Esophagus (tissue), 2 donors: ENCODE results near the gene PRX. TPM values are rescaled to one million over a fixed set of nuclear protein-coding genes. Genes with fewer than 3 reads are reported as not detected.

Experiments used
- H3K27ac ChIP-seq, 2 donors: one replicate each; pipeline ENCODE4 v1.5.1; 2013; ENCODE audit warnings: low read depth in 2 of 2, mild to moderate bottlenecking in 2 of 2, inconsistent platforms in 1 of 2, low read length in 1 of 2, moderate library complexity in 1 of 2
- H3K27me3 ChIP-seq, 2 donors: one replicate each; pipeline ENCODE4 v1.6.1; 2013; ENCODE audit warnings: low read length in 2 of 2, control low read depth in 1 of 2, mild to moderate bottlenecking in 1 of 2; ENCODE audit not compliant: insufficient read depth in 2 of 2, control insufficient read depth in 1 of 2
- H3K36me3 ChIP-seq, 2 donors: one replicate each; pipeline ENCODE4 v1.6.1; 2013; ENCODE audit warnings: low read length in 1 of 2; ENCODE audit not compliant: control insufficient read depth in 2 of 2, insufficient read depth in 2 of 2
- H3K4me1 ChIP-seq, 2 donors: one replicate each; pipeline ENCODE4 v1.6.1; 2013; ENCODE audit warnings: low read length in 1 of 2; ENCODE audit not compliant: control insufficient read depth in 2 of 2, insufficient read depth in 2 of 2
- H3K4me3 ChIP-seq, 2 donors: one replicate each; pipeline ENCODE4 v1.5.1; 2013; ENCODE audit warnings: low read length in 2 of 2, mild to moderate bottlenecking in 2 of 2, low read depth in 1 of 2, moderate library complexity in 1 of 2
- H3K9me3 ChIP-seq, 2 donors: one replicate each; pipeline ENCODE4 v1.6.1; 2013; ENCODE audit warnings: mild to moderate bottlenecking in 2 of 2, low read depth in 1 of 2, low read length in 1 of 2, moderate library complexity in 1 of 2; ENCODE audit not compliant: control insufficient read depth in 2 of 2, insufficient read depth in 1 of 2
- WGBS, 2 donors: extraction: QIAGEN DNeasy Blood & Tissue Kit; methylation state at CpG; one replicate each; pipeline ENCODE4 v1.1.7; 2013; 5-methylcytosine and 5-hydroxymethylcytosine counted together
- polyA plus RNA-seq, 2 donors: library from polyadenylated mRNA; stranded (reverse); fragments of 200-250 nt; gene quantifications; one replicate each; pipeline ENCODE4 v1.2.3, GENCODE V29; 2013
- donor health status: healthy with polysubstance abuse.
- donor health status: Bipolar disorder and iron deficiency.

Gene PRX
- polyA plus RNA-seq, 2 donors: 1.0 to 1.1 TPM

DNA sequence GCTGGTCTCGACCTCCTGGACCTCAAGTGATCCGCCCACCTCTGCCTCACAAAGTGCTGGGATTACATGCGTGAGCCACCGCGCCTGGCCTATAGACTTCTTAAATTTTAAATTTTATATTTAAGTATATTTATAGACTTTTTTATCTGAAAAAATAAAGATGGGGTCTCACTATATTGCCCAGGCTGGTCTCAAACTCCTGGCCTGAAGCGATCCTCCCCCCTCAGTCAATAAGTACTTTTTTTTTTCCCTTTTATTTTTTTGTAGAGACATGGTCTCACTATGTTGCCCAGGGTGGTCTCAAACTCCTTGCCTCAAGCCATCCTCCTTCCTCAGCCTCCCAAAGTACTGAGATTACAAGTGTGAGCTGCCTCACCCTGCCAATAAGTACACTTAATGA is 10.8 kb upstream of the PRX start:
- Histone ChIP-seq H3K27ac (no peak overlapping the region), H3K9me3 (no peaks in the 10 kb centered on the region), H3K4me1 (peaks cover 3 to 11% of the 10 kb centered on the region in 2 donors), H3K27me3 (no peaks in the 10 kb centered on the region), H3K4me3 (peak overlapping the region in 1 of 2 donors; percentile 88), H3K36me3 (peaks cover 0 to 11% of the 10 kb centered on the region in 2 donors)
- WGBS, 2 donors: 93 to 95% methylated on average over 6 of the region's 6 CpGs

DNA sequence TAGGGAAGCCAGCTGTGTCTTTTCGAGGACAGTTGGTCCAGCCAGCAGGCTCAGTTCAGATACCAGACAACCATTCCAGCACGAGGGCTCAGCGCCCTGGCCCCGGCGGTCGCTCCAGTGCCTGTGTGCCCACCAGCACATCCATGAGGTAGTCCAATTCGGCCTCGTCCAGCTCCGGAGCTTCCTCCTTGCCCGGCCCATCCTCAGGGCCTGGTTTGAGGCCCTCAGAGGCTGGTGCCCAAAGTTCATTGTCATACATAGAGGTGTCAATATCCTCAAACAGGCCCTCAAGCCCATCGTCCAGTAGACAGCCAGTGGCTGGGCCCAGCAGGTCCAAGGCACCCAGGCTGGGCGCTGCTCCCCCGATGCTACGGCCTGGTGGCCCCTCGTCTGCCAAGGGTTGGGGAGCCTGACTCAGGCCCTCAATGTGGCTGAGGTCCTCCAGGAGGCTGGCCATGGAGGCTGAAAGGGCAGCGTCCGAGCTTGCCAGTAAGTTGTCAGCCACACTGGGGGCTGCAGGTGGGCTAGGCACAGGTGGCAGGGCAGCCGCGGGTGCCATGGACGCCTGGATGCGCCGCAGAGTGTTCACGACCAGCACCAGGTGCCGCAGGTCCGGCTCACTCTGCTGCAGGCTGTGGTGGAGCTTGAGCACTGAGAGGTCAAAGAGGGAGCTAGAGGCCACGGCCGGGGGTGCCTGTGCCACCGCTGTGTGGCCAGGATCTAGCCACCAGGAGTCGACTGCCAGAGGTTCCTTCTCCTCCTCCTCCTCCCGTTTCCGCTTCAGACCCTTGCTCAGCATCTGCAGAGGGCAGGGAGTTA is 9.8 kb upstream of the PRX start:
- peaks cover 3 to 9% of the 10 kb centered on the region in 2 donors for H3K4me1 ChIP-seq
- no peaks in the 10 kb centered on the region for H3K9me3 ChIP-seq
- H3K4me3 ChIP-seq: no peak overlapping the region
- peak overlapping the region; percentile 35 to 78 for H3K27ac ChIP-seq
- peaks cover 0 to 11% of the 10 kb centered on the region in 2 donors for H3K36me3 ChIP-seq
- 86 to 87% methylated on average over 31 of the region's 31 CpGs for WGBS, 2 donors
- H3K27me3 ChIP-seq: no peaks in the 10 kb centered on the region

DNA sequence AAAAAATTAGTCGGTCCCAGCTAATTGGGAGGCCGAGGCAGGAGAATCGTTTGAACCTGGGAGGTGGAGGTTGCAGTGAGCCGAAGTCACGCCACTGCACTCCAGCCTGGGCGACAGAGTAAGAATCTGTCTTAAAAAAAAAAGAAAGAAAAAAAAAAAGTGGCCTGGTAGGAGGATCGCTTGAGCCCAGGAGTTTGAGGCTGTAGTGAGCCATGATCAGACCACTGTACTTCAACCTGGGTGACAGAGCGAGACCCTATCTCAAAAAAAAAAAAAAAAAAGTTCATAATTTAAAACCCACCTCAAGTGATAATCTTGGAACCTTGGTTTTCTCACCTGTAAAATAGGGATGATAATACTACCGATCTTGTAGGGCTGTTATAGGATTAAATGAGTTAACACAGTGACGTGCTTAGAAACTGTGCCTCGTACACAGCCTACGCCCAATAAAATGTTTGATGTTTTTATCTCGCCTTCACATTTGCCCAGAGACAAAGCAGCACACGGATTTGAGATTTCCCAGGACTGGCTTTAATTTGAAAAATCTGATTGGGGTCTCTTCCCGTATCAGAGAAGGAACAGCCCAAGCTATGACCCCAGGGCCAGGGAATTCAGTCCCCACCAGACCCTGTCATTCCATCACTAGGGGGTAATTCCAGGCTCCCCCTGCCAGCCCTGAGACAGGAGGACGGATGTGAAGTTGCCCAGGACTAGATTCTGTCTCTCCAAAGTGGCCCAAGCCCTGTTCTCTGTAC is 9.0 kb upstream of the PRX start:
- Histone ChIP-seq H3K36me3 (peaks cover 0 to 11% of the 10 kb centered on the region in 2 donors), H3K4me3 (peak overlapping the region in 1 of 2 donors; percentile 70), H3K27me3 (no peaks in the 10 kb centered on the region), H3K9me3 (no peaks in the 10 kb centered on the region), H3K4me1 (peaks cover 3 to 9% of the 10 kb centered on the region in 2 donors), H3K27ac (peak overlapping the region; percentile 99 to 100)
- 72 to 78% methylated on average over 16 of the region's 16 CpGs for WGBS, 2 donors

DNA sequence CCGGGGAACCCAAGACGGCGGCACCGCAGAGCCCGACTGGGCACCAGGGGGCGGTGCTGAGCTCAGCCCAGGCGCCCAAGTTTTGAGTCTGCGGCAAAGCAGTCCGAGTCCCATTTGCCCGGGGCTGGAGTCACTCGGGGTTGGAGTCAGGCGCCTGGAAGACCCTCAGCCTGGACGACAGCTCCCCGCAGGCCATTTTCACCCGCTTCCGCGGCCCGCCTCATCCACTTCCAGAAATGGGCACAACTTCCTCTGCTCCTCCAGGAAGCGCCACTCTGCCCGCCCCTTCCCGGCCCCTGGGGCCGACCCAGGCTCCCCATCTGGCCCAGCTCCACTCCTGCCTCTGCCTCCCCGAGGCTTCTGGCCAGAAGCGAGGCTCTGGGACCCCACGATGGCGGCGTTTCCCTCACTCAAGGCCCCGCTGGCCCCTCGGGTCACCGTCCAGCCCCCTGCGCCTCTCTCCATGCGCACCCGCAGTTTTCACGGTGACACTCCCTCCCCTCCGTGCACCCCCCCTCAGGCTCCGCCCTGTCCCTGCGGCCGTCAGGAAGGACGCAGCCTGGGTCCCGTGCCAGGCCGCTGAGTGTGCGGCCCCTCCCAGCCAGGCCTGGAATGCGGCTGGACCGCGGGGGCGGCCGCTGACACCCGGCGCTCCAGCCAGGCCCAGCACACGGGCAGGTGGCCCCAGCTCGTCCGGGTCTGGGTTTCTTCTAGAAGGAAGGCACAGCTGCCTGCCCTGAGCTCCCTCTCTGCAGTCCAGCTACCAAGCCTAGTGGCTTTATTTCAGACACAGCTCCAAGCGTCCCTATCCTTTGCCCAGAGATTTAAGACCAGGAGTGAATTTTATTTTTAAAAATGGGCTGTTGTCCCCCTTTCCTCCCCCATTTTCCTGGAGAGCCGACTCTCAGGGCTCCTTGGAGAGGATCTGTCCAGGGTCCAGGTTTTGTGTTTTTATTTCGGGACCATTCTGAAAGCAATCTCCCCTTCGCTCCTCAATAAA is 7.9 kb upstream of the PRX start:
- no peaks in the 10 kb centered on the region for H3K9me3 ChIP-seq
- peak overlapping the region; percentile 99 to 100 for H3K27ac ChIP-seq
- H3K4me1 ChIP-seq: peaks cover 3 to 9% of the 10 kb centered on the region in 2 donors
- 2% methylated on average over 54 to 56 of the region's 56 CpGs for WGBS, 2 donors
- peak overlapping the region; percentile 70 to 77 for H3K4me3 ChIP-seq
- peaks cover 0 to 11% of the 10 kb centered on the region in 2 donors for H3K36me3 ChIP-seq
- H3K27me3 ChIP-seq: no peaks in the 10 kb centered on the region

DNA sequence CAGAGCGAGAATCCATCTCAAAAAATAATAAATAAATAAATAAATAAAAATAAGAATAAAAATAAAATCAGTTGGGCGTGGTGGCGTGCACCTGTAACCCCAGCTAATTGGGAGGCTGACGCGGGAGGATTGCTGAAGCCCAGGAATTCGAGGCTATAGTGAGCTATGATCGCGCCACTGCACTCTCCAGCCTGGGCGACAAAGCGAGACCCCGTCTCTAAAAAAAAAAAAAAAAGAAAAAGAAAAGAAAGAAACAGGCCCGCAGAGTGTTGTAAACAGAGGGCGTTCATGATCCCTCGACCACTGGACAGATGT is 7.2 kb upstream of the PRX start:
- H3K4me1 ChIP-seq: peaks cover 3 to 9% of the 10 kb centered on the region in 2 donors
- H3K36me3 ChIP-seq: peaks cover 0 to 11% of the 10 kb centered on the region in 2 donors
- 51 to 56% methylated on average over 12 to 14 of the region's 14 CpGs for WGBS, 2 donors
- no peaks in the 10 kb centered on the region for H3K27me3 ChIP-seq
- H3K4me3 ChIP-seq: peak overlapping the region; percentile 70 to 77
- peak overlapping the region; percentile 99 to 100 for H3K27ac ChIP-seq
- no peaks in the 10 kb centered on the region for H3K9me3 ChIP-seq

DNA sequence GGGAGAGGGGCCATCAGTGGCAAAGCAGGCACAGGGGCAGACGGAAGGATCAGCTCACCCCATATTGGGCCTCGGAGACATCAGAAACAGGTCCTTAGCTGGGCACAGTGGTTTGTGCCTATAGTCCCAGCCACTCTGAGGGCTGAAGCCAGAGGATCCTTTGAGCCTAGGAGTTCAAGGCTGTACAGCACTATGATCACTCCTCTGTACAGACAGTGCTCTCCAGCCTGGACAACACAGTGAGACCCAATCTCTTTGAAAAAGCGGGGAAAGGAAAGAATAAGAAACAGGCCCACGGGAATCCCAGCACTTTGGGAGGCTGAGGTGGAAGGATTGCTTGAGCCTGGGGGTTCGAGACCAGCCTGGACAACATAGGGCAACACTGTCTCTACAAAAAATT is 6.6 kb upstream of the PRX start:
- 91 to 94% methylated on average over 5 of the region's 5 CpGs for WGBS, 2 donors
- H3K9me3 ChIP-seq: no peaks in the 10 kb centered on the region
- H3K27ac ChIP-seq: no peak overlapping the region
- no peak overlapping the region for H3K4me3 ChIP-seq
- peaks cover 0 to 11% of the 10 kb centered on the region in 2 donors for H3K36me3 ChIP-seq
- H3K4me1 ChIP-seq: peaks cover 3 to 11% of the 10 kb centered on the region in 2 donors
- H3K27me3 ChIP-seq: no peaks in the 10 kb centered on the region

DNA sequence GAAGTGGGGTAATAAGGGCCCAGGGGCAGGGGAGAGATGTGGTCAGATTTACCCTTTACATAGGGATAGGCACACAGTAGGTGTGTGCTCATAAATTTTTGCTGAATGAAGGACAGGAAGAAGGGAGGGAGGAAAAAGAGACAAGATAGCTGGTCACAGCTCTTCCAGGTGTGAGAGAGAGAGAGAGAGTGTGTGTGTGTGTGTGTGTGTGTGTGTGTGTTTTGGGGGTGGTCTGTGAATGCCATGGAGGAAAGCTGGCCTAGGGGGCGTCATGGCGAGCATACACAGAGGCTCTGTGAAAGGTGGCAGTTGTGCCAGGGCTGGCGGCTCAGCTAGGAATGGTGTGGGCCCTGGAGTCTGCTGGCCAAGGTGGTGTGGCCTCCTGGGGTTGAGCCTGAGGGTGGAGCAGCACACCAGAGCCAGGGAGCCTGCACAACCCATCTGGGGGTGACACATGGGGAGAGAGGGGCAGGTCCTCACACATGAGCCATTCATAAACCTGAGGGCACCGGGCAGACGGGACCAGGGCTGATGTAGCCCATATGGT is 6.0 kb upstream of the PRX start:
- no peaks in the 10 kb centered on the region for H3K27me3 ChIP-seq
- H3K4me1 ChIP-seq: peaks cover 3 to 12% of the 10 kb centered on the region in 2 donors
- peaks cover 0 to 11% of the 10 kb centered on the region in 2 donors for H3K36me3 ChIP-seq
- peak overlapping the region in 1 of 2 donors; percentile 68 for H3K27ac ChIP-seq
- H3K9me3 ChIP-seq: no peaks in the 10 kb centered on the region
- no peak overlapping the region for H3K4me3 ChIP-seq
- 65 to 76% methylated on average over 5 of the region's 5 CpGs for WGBS, 2 donors

DNA sequence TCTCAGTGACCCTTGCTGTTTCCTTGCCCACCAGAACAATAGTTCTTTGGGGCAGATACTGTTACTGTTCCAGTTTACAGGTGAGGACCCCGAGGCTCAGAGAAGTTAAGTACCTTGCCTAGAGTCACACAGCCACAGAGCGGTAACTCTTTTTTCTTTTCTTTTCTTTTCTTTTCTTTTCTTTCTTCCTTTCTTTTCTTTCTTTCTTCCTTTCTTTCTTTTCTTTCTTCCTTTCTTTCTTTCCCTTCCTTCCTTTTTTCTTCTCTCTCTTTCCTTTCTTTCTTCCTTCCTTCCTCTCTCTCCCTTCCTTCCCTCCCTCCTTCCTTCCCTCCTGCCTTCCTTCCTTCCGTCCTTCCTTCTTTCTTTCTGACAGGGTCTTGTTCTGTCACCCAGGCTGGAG is 4.9 kb upstream of the PRX start:
- Histone ChIP-seq H3K36me3 (peaks cover 0 to 8% of the 10 kb centered on the region in 2 donors), H3K27me3 (no peaks in the 10 kb centered on the region), H3K27ac (peak overlapping the region in 1 of 2 donors; percentile 47), H3K4me1 (peaks cover under 1 to 7% of the 10 kb centered on the region in 2 donors), H3K4me3 (no peak overlapping the region), H3K9me3 (no peaks in the 10 kb centered on the region)
- 83 to 86% methylated on average over 3 of the region's 3 CpGs for WGBS, 2 donors

DNA sequence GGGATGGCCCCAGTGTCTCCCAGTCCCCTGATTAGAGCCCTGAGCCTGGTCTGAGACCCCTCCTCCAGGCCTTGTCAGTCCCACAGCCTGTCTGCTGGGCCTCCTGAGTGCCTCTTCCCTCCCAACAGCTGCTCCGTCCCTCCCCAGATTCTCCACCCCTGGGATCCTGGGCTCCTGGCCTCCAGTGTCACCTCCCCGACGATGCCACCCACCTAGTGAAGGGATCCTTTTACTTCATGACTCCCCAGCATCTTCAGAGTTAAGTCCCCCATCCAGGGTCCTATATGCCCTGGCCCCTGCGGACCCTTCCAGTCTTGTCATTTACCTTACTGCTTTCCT is 4.4 kb upstream of the PRX start:
- 72 to 74% methylated on average over 4 of the region's 4 CpGs for WGBS, 2 donors
- H3K4me1 ChIP-seq: peaks cover 0 to 3% of the 10 kb centered on the region in 2 donors
- peaks cover 0 to 4% of the 10 kb centered on the region in 2 donors for H3K36me3 ChIP-seq
- peak overlapping the region; percentile 42 to 47 for H3K27ac ChIP-seq
- no peaks in the 10 kb centered on the region for H3K9me3 ChIP-seq
- no peaks in the 10 kb centered on the region for H3K27me3 ChIP-seq
- no peak overlapping the region for H3K4me3 ChIP-seq
